ENCODE measurements around the gene KCNH4.
A peak's percentile ranks its signal among the peaks of the same experiment; 100 is the strongest.
"Not testable (repeated sequence)": the region's sequence is repeated elsewhere in the genome, so short reads cannot be mapped to it uniquely, and the experiment has no call there.

KCNH4 gene

DNA sequence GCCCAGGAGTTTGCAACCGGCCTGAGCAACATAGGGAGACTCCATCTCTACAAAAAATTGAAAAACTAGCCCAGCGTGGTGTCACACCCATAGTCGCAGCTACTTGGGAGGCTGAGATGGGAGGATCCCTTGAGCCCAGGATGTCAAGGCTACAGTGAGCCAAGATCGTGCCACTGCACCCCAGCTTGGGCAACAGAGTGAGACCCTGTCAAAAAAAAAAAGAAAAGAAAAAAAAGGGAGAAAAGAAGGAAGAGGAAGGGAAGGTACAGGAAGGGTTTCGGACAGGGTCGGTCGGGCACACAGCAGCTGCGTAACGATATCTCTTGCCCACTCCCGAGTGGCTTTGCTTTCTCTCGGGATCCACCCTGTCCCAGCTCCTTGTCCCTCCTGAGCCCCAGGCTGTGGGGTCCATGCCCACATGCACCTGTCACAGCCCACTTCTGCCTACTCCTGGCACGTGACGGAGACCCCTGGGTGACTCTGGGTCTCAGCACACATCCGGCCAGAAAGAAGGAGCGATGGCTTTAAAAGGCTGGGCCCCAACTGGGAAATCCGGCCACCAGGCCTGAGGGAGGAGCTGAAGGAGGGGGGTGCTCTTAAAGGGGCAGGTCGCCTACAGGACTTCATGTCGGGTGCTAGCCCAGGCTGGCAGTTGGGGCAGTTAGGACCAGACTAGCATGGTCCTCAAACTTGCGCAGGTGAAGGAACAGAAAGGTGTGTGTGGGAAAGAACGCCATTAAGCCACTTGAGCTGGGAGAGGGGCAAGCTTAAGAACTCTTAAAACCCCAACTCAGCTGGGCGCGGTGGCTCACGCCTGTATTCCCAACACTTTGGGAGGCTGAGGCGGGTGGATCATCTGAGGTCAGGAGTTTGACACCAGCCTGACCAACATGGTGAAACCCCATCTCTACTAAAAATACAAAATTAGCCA lies 13.3 kb upstream of the KCNH4 start, which contains the start of gene GHDC:
TSS of gene GHDC (minus strand) at position 526 of the 931 bp plus-strand sequence. CDS start 913 bp downstream, outside the sequence.
- peak; percentile 52 to 69 (median 61) for DNase-seq

- no peak for DNase-seq
These were observed 12.4 kb upstream of the KCNH4 start for GRCh38 chr17:42193216-42193968.

DNA sequence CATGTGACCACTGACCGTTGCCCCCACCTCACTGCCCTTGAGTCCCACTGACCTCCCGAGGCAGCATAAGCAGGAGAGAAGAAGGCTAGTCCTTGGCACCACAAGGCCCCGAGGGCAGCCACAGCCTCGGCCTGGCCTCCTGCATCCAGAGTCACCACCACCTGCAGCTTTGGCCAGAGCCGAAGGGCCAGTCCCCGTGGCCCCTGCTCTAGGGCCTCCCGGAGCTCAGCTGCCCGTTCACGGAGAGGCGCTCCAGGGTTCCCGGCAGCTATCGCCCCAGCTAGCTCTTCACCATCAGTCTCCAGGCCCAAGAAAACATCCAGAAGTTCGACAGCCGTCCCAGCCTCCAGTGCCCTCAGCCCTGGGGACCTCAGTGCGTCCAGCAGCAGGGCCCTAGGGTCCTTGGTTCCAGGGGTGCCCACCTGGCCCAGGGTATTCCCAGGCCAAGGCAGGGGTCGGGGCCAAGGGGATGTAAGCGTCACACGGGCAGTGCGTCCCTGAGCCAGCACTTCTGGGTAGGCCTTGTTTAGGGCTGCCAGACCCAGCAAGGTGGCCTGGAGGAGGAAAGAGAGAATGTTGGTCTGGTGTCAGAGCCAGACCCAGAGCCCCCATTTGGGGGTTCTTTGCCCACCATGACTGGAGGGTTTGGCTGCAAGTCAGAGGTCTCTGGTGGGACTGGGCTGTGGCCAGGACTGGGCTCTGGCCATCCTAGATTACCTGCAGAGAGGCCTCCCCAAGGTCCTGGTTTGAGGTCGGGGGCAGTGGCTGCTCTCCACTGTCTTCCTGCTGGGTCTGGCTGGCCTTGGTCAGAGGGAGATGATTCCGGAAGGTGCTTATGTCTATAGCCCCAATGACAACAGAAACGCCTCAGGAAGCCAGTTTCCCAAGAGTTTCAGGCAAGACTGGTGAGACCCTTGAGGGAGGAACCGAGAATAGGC lies 11.5 kb upstream of the KCNH4 start:
- DNase-seq: no peak

DNA sequence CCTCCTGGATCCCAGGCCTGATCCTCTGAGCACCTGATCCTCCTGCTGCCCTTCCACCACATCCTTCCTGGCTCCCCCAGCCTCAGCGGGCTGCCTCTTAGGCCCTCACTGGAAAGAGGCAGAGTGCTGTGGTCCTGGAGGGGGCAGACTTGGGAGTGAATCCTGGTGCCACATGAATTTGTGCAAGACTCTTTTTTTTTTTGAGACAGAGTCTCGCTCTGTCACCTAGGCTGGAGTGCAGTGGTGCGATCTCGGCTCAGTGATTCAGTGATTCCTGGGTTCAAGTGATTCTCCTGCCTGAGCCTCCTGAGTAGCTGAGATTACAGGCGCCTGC lies 10.3 kb upstream of the KCNH4 start:
- DNase-seq: no peak

DNA sequence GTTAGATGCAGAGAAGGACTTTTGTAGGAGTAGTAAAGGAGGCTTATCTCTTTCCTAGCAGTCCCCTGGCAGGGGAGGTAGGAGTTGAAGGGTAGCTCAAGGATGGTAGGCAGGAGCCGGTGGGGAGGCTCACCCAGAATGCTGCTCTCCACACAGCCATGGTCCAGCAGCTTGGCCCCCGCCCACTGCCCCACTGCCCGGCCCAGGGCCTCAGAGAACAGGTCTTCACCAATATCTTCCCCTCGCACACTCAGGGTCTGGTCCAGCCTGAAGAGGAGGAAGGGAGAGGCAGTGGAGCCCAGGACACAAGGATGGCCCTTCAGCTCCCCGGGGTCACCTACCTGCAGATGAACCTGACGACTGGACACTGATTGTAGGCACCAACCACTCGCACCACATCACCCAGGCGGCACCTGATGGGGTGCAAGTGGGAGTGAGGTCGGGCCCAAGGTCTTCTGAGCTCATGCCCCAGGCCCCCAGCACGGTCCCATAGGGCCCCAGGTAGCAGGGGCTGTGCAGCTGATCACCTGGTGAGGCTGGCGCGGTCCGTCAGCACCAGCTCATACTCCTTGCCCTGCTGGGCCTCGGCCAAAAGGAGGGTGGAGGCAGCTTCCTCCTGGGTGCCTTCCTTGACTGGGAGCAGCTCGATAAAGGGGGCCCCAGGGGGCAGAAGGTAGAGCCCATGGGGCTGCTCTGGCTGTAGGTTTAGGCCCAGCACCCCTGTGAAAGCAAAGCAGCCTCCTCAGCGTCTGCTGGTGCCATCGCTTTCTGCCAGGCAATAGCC lies 9.7 kb upstream of the KCNH4 start:
- DNase-seq: no peak

DNA sequence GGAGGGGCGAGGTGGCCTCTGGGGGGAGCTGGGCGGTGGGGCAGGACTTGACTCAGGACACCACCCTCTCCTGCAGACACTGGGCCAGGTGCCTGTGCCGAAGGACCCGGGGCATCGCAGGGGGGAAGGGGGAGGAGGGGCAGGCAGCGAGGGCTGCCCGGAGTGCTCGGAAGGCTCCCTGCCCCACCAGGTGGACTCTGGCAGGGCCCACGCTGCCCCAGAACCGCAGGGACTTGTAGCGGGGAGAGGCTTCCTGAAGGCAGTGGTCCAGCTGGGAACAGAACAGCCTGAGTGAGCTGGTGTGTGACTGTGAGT lies 8.7 kb upstream of the KCNH4 start:
- no peak for DNase-seq

DNA sequence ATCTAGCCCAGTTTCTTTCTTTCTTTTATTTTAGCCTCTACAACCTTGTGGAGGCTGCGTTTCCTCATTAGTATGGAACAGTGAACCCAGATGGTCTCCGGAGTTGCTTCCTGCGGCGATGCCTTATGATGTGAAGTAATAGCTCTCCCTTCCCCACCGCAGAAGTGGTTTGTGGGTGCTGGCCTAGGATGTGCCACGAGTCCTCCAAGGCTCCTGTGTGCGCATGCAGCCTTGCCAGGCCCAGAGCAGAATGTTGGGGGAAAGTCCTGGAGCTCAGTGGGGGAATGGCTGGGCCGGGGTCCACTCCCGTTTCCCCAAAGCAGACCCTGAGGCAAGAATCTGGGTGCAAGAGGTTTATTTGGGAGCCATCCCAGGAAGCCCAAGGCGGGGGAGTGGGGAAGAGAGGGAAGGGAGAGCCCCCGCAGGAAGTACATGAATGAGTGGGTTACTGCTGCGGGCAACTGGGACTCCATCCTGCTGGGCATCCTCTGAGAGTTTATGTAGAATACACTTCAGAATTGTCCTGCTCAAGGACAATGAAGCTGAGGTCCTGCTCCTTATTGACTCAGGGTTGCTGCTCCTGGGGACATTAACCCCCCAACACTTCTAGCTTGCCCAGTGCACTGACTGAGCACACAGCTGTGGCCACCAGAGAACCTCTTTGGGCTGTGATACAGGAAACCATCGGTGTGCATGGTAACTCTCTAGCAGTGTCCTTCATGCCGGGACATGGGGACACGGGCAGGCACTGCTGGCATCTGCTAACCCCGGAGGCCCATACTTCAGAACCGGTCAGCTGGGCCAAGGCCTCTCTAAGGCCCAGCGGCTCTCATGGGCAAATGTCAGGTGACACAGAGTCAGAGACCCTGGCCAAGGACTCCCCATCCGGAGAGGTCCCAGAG lies 8.1 kb upstream of the KCNH4 start:
- no peak for DNase-seq

GRCh38 chr17:42187833-42188232 lies 6.9 kb upstream of the KCNH4 start:
- DNase-seq: no peak

GRCh38 chr17:42186191-42186590 lies 5.2 kb upstream of the KCNH4 start:
- not testable (repeated sequence) for DNase-seq

DNA sequence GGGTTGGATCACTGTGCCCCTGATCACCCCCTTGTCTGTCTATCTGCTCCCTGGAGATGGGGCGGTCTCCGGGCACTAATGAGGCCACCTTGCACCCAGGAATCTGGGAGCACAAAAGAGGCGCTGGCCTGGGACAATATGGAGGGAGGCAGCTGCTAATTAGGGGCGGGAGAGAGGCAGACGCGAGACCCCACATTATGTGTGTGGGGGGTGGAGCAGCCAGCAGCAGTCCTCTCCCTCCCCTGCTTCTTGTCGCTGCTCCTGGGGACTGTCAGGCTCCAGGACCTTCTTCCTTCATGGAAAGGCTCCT lies 4.6 kb upstream of the KCNH4 start:
- DNase-seq: no peak

GRCh38 chr17:42184713-42185620 lies 4.0 kb upstream of the KCNH4 start, which contains the start of gene HCRT:
TSS of gene HCRT (minus strand) at chr17:42185452. CDS start at chr17:42185365, 87 bp downstream.
- no peak for DNase-seq

DNA sequence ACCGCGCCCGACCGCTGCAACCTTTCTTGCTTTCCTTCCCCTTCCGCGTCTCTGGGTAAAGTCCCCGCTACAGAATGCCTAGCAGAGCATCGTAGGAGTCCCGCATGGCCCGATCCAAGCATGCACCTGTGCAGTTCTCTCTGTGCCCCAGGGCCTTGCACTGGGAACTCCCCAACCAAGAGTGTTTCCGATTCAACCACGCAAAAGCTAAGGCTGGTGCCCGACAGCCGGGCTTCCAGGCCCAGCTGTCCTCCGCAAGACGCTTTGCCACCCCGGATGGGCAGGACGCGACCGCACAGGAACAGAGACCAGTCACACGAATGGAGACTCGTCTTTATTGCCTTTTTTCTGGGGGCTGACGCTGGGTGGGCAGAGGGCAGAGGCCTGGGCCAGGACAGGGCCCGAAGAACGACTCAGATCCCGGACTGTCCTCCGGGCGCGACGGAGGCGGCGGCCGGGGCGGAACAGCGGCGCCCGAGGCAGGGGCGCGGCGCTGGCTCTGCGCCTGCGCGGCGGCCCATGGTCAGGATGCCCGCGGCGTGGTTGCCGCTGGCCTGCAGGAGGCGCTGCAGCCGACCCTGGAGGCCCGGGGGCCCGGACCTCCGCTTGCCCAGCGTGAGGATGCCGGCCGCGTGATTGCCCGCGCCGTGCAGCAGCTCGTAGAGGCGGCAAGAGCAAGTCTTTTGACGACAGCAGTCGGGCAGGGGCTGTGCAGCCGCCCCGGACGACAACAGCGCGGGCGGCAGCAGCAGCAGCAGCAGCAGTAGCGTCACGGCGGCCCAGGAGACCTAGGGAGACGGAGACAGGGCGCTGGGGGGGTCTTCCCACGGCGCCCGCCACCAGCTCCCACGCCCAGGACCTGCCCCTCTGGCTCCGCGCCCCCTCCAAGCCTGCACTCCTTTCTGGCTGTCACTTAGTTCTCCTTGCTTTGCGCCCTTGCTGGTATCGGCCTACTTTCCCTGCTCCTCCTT lies 3.1 kb upstream of the KCNH4 start:
- peak; percentile 47 to 62 (median 54) for DNase-seq

DNA sequence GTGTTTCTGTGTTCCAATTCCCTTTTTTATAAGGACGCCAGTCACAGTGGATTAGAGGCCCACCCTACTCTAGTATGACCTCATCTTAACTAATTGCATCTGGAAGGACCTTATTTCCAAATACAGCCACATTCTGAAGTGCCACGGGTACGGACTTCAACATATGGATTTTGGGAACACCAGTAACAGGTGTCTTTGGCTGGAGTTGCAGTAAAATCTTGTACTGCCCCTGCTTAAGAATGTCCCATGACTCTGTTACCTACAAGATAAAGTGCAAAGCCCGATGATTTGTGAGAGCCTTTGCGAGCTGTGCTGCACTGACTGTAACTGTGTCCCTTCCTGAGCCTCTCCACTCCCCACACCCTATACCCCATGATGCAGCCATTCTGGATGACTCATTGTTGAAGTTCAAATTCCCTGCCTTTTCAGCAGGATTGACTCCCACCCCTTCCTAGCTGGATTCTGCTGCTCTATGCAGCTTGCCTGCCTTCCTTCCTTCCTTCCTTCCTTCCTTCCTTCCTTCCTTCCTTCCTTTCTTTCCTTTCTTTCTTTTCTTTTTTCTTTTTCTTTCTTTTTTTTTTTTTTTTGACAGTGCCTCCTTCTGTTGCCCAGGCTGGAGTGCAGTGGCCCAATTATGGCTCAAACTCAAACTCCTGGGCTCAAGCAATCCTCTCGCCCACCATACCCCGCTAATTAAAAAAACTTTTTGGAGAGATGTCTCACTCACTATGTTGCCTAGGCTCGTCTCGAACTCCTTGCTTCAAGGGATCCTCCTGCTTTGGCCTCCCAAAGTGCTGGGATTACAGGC lies 2.2 kb upstream of the KCNH4 start:
- DNase-seq: no peak

DNA sequence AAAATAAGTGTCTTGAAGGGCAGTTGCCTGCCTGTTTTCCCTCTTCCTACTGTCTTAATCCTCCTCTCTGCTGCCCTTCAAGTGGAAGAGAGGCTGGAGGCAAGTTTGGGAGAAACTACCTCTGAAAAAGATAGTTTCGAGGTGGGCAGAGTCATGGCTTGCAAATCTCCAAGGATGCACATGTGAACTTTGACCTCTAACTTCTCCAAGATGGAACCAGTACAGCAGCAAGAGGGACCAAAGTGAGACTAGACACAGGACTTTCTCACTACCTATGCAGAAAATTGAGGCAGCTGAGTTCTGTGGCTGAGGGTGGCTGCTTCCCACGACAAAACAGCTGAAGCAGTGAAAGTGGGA lies 887 bp upstream of the KCNH4 start:
- no peak for DNase-seq

DNA sequence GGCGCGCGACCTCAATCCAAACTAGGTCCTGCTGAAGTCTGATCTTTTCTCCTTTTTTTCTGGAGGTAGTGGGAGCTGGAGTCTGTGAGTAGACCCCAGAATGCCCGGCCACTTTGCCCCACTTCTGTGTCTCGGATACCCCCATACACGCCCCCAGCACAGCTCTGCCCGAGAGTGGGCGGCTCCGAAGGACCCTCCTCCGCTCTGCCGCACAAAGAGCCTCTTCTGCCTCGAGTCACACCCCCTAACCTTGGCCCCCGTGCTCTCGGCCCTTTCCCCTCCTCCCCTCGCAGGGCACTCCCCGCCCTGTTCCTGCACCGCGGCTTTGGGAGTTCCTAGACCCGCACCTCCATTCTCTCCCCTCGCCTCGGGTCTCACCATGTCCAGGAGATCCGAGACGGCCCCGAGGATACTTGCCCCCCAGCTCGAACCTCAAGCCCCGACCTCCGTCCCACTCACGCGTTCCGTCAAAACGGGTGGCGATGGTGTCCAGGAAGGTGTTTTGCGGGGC lies 476 bp downstream of the KCNH4 start:
- no peak for DNase-seq

- no peak for DNase-seq
These were observed 981 bp downstream of the KCNH4 start for GRCh38 chr17:42179911-42180410.

DNA sequence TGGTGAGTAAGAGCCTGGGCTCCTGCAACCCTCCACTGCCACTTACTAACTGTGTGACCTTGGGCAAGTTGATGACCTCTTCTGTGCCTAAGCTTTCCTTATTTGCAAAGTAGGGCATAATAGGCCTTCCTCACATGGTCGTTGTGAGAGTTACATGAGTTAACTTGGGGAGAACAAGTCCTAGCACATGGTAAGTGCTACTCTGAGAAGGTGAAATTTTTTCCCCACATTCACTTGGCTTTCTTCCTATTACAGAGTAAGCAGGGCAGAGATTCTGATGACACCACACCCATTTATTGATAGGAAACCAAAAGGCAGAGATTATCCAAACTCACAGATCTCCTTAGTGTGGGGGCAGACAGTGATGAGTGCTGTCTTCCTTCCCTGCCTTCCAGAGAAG lies 1.6 kb downstream of the KCNH4 start:
- no peak for DNase-seq

GRCh38 chr17:42178817-42179216 lies 2.1 kb downstream of the KCNH4 start:
- no peak for DNase-seq
